Stimulated activated naive CD8-positive, alpha-beta T cell treated with anti-CD3 and anti-CD28 coated beads, Interleukin-15, Interleukin-2, amounts not matched to agents 100 U/mL and 50 U/mL, for 24 hours (primary cell): ENCODE results near the gene MZT2A.
"Not testable (repeated sequence)": the region's sequence is repeated elsewhere in the genome, so short reads cannot be mapped to it uniquely, and the experiment has no call there.

Experiments used
- ATAC-seq: fragments of 150-1000 bp; cut with Tn5 transposase; one replicate; pipeline ENCODE4 v1.10.0; 2021
- DNase-seq: peaks from one replicate; pipeline ENCODE4 v3.0.0; 2021

Gene MZT2A

GRCh38 chr2:131454914-131455313 lies 37.3 kb downstream of the MZT2A start:
- not testable (repeated sequence) for DNase-seq, ATAC-seq

GRCh38 chr2:131451265-131451949 lies 40.8 kb downstream of the MZT2A start:
- peak; percentile 49 for ATAC-seq
- DNase-seq = not testable (repeated sequence)

GRCh38 chr2:131447981-131448380 lies 44.2 kb downstream of the MZT2A start:
- ATAC-seq, DNase-seq: not testable (repeated sequence)

- DNase-seq = no peak
- ATAC-seq = no peak
These were observed 46.3 kb downstream of the MZT2A start for GRCh38 chr2:131445896-131446295.

- DNase-seq, ATAC-seq: not testable (repeated sequence)
These were observed 46.7 kb downstream of the MZT2A start for GRCh38 chr2:131445515-131445797.

- ATAC-seq, DNase-seq: not testable (repeated sequence)
These were observed 47.3 kb downstream of the MZT2A start for GRCh38 chr2:131444736-131445514.

GRCh38 chr2:131440742-131441468 lies 51.3 kb downstream of the MZT2A start:
- ATAC-seq = peak; percentile 87
- not testable (repeated sequence) for DNase-seq
